ENCODE results near the gene PIK3C2G.

GRCh38 chr12:18483698-18484325, 222.5 kb downstream of the PIK3C2G start:
- TF ChIP-seq CTCF (IDR thresholded peaks at IDR 0.05): no peak
- no peak for TF ChIP-seq EP300 (IDR thresholded peaks at IDR 0.05)

All from tibial nerve (tissue), 4 donors.